SK-N-SH treated with all-trans-retinoic acid at 6 μM for 48 hours (cell line): ENCODE data around the gene CALCOCO1.

Experiments
- ATAC-seq: fragments of 200-7000 bp; cut with Tn5 transposase; 3 replicates; pipeline ENCODE4 v1.9.1; 2020; ENCODE audit warnings: mild to moderate bottlenecking, moderate library complexity
- ARNTL ChIP-seq: fragments of 450-650 bp; formaldehyde crosslinking; IDR thresholded peaks from 2 replicates; pipeline ENCODE4 v1.5.0; 2020; ENCODE audit warnings: low read depth, mild to moderate bottlenecking, moderate library complexity, borderline replicate concordance
- BACH2 ChIP-seq: fragments of 250-450 bp; sonication (Bioruptor Pico); IDR thresholded peaks from 2 replicates; pipeline ENCODE4 v1.9.0; 2021; ENCODE audit warnings: mild to moderate bottlenecking, borderline replicate concordance
- CSDC2 ChIP-seq: fragments of 250-450 bp; sonication (Bioruptor Pico); IDR thresholded peaks from 2 replicates; pipeline ENCODE4 v1.5.0; 2020; ENCODE audit warnings: mild to moderate bottlenecking, moderate library complexity
- ESRRG ChIP-seq: fragments of 250-450 bp; sonication (Bioruptor Pico); IDR thresholded peaks from 2 replicates; pipeline ENCODE4 v1.6.1; 2021; ENCODE audit warnings: mild to moderate bottlenecking
- GLIS3 ChIP-seq: fragments of 250-450 bp; sonication (Bioruptor Pico); IDR thresholded peaks from 2 replicates; pipeline ENCODE4 v1.5.0; 2020; ENCODE audit warnings: mild to moderate bottlenecking, moderate library complexity
- ISL1 ChIP-seq: fragments of 250-450 bp; sonication (Bioruptor Pico); IDR thresholded peaks from 2 replicates; pipeline ENCODE4 v2.1.2; 2022; ENCODE audit warnings: mild to moderate bottlenecking, moderate library complexity
- OSR1 ChIP-seq: fragments of 250-450 bp; sonication (Bioruptor Pico); IDR thresholded peaks from 2 replicates; pipeline ENCODE4 v1.8.0; 2022; ENCODE audit warnings: moderate library complexity, mild to moderate bottlenecking, inconsistent platforms
- PPARA ChIP-seq: fragments of 250-450 bp; sonication (Bioruptor Pico); IDR thresholded peaks from 2 replicates; pipeline ENCODE4 v1.5.0; 2020; ENCODE audit warnings: mild to moderate bottlenecking, borderline replicate concordance
- RARB ChIP-seq: fragments of 250-450 bp; sonication (Bioruptor Pico); IDR thresholded peaks from 2 replicates; pipeline ENCODE4 v1.8.0; 2021; ENCODE audit warnings: mild to moderate bottlenecking, moderate library complexity
- TOX ChIP-seq: fragments of 250-450 bp; sonication (Bioruptor Pico); IDR thresholded peaks from 2 replicates; pipeline ENCODE4 v1.8.0; 2021; ENCODE audit warnings: mild to moderate bottlenecking, moderate library complexity, borderline replicate concordance
- ZC3H10 ChIP-seq: fragments of 250-450 bp; sonication (Bioruptor Pico); IDR thresholded peaks from 2 replicates; pipeline ENCODE4 v1.5.1; 2021; ENCODE audit warnings: mild to moderate bottlenecking, moderate library complexity
- ZFP3 ChIP-seq: fragments of 250-450 bp; sonication (Bioruptor Pico); IDR thresholded peaks from 2 replicates; pipeline ENCODE4 v1.5.0; 2020; ENCODE audit warnings: mild to moderate bottlenecking, moderate library complexity
- ZFP30 ChIP-seq: fragments of 450-650 bp; formaldehyde crosslinking; IDR thresholded peaks from 2 replicates; pipeline ENCODE4 v1.5.0; 2022; ENCODE audit warnings: mild to moderate bottlenecking, moderate library complexity
- ZNF565 ChIP-seq: fragments of 450-650 bp; formaldehyde crosslinking; conservative IDR thresholded peaks from 2 replicates; pipeline ENCODE4 v1.5.0; 2020; ENCODE audit warnings: low read depth, mild to moderate bottlenecking, moderate library complexity
- ZNF70 ChIP-seq: fragments of 450-650 bp; formaldehyde crosslinking; IDR thresholded peaks from 2 replicates; pipeline ENCODE4 v1.5.0; 2020; ENCODE audit warnings: mild to moderate bottlenecking, moderate library complexity
- ZNF8 ChIP-seq: fragments of 450-650 bp; formaldehyde crosslinking; IDR thresholded peaks from 2 replicates; pipeline ENCODE4 v1.5.0; 2020; ENCODE audit warnings: mild to moderate bottlenecking, moderate library complexity
- TF ChIP-seq, protein P1 (sequence below): fragments of 250-450 bp; sonication (Bioruptor Pico); IDR thresholded peaks from 2 replicates; pipeline ENCODE4 v1.5.1; 2020; ENCODE audit warnings: low read depth, mild to moderate bottlenecking, moderate library complexity
- TF ChIP-seq, protein P2 (sequence below): fragments of 250-450 bp; sonication (Bioruptor Pico); IDR thresholded peaks from 2 replicates; pipeline ENCODE4 v1.5.1; 2021; ENCODE audit warnings: mild to moderate bottlenecking, moderate library complexity
- TF ChIP-seq, protein P3 (sequence below): fragments of 250-450 bp; sonication (Bioruptor Pico); IDR thresholded peaks from 2 replicates; pipeline ENCODE4 v1.8.0; 2020; ENCODE audit warnings: mild to moderate bottlenecking, moderate library complexity, borderline replicate concordance
- TF ChIP-seq, protein P4 (sequence below): fragments of 250-450 bp; sonication (Bioruptor Pico); IDR thresholded peaks from 2 replicates; pipeline ENCODE4 v1.8.0; 2021; ENCODE audit warnings: low read depth, mild to moderate bottlenecking, moderate library complexity, borderline replicate concordance
- TF ChIP-seq, protein P5 (sequence below): fragments of 250-450 bp; sonication (Bioruptor Pico); IDR thresholded peaks from 2 replicates; pipeline ENCODE4 v1.5.0; 2020; ENCODE audit warnings: mild to moderate bottlenecking, moderate library complexity

The CALCOCO1 gene

DNA sequence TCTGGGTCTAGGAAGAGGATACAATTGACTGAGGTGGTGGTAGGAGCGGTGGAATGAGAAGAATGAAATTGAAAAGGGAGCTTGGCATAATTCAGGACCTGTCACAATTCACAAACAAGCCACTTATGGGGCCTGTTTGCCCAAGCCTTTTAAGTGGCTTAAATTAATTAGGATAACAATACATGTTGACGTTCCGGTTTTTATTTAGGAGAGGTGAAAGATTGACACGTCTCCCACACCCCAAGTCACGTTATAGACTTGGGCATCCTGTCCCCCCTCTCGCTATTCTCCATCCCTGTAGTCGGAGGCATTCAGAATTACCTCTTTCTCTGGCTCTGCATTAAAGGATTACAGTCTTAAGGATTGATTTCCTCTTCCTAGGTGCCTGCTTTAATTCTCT lies 954 bp upstream of the CALCOCO1 start:
- TF ChIP-seq ZFP3 (CRISPR knock-in tag) (no peak), PPARA (CRISPR knock-in tag) (no peak), OSR1 (no peak), RARB (CRISPR knock-in tag) (no peak), BACH2 (CRISPR knock-in tag) (no peak), TOX (CRISPR knock-in tag) (no peak), ZNF565 (CRISPR knock-in tag) (no peak), ZNF70 (CRISPR knock-in tag) (no peak), CSDC2 (CRISPR knock-in tag) (no peak), ARNTL (CRISPR knock-in tag) (no peak), ZC3H10 (CRISPR knock-in tag) (no peak)
- TF ChIP-seq, protein P1, sequence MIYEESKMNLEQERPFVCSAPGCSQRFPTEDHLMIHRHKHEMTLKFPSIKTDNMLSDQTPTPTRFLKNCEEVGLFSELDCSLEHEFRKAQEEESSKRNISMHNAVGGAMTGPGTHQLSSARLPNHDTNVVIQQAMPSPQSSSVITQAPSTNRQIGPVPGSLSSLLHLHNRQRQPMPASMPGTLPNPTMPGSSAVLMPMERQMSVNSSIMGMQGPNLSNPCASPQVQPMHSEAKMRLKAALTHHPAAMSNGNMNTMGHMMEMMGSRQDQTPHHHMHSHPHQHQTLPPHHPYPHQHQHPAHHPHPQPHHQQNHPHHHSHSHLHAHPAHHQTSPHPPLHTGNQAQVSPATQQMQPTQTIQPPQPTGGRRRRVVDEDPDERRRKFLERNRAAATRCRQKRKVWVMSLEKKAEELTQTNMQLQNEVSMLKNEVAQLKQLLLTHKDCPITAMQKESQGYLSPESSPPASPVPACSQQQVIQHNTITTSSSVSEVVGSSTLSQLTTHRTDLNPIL (CRISPR knock-in tag): no peak
- TF ChIP-seq, protein P2, sequence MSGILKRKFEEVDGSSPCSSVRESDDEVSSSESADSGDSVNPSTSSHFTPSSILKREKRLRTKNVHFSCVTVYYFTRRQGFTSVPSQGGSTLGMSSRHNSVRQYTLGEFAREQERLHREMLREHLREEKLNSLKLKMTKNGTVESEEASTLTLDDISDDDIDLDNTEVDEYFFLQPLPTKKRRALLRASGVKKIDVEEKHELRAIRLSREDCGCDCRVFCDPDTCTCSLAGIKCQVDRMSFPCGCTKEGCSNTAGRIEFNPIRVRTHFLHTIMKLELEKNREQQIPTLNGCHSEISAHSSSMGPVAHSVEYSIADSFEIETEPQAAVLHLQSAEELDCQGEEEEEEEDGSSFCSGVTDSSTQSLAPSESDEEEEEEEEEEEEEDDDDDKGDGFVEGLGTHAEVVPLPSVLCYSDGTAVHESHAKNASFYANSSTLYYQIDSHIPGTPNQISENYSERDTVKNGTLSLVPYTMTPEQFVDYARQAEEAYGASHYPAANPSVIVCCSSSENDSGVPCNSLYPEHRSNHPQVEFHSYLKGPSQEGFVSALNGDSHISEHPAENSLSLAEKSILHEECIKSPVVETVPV (CRISPR knock-in tag): no peak
- TF ChIP-seq, protein P3, sequence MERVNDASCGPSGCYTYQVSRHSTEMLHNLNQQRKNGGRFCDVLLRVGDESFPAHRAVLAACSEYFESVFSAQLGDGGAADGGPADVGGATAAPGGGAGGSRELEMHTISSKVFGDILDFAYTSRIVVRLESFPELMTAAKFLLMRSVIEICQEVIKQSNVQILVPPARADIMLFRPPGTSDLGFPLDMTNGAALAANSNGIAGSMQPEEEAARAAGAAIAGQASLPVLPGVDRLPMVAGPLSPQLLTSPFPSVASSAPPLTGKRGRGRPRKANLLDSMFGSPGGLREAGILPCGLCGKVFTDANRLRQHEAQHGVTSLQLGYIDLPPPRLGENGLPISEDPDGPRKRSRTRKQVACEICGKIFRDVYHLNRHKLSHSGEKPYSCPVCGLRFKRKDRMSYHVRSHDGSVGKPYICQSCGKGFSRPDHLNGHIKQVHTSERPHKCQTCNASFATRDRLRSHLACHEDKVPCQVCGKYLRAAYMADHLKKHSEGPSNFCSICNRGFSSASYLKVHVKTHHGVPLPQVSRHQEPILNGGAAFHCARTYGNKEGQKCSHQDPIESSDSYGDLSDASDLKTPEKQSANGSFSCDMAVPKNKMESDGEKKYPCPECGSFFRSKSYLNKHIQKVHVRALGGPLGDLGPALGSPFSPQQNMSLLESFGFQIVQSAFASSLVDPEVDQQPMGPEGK (CRISPR knock-in tag): no peak
- ATAC-seq: no peak

DNA sequence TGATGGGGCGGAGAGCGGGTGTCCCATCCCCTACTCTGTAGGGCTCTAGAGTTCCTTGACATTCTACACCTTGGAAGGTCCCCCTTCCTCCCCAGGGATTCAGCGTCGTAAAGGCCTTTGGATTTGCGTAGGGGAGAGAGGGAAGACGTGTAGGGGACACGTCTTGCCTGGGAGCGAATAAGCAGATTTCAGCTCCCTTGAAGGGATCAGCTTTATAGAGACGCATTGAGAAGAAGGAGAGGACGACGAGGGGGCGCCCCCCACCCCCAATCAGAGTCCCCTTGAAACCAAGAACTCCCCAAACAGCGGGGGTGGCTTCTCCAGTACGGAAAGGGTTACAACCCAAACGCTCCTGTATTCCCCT lies 324 bp downstream of the CALCOCO1 start:
- peak; percentile 27 for ATAC-seq
- TF ChIP-seq OSR1 (no peak), ARNTL (CRISPR knock-in tag) (no peak), ZNF8 (CRISPR knock-in tag) (no peak), ZNF565 (CRISPR knock-in tag) (no peak), RARB (CRISPR knock-in tag) (no peak), ZFP30 (CRISPR knock-in tag) (no peak), ESRRG (CRISPR knock-in tag) (no peak), ISL1 (CRISPR knock-in tag) (no peak), GLIS3 (no peak), BACH2 (CRISPR knock-in tag) (no peak), ZC3H10 (CRISPR knock-in tag) (no peak), CSDC2 (CRISPR knock-in tag) (no peak)
- TF ChIP-seq, protein P1 (CRISPR knock-in tag): no peak
- TF ChIP-seq, protein P4, sequence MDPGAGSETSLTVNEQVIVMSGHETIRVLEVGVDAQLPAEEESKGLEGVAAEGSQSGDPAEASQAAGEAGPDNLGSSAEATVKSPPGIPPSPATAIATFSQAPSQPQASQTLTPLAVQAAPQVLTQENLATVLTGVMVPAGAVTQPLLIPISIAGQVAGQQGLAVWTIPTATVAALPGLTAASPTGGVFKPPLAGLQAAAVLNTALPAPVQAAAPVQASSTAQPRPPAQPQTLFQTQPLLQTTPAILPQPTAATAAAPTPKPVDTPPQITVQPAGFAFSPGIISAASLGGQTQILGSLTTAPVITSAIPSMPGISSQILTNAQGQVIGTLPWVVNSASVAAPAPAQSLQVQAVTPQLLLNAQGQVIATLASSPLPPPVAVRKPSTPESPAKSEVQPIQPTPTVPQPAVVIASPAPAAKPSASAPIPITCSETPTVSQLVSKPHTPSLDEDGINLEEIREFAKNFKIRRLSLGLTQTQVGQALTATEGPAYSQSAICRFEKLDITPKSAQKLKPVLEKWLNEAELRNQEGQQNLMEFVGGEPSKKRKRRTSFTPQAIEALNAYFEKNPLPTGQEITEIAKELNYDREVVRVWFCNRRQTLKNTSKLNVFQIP (CRISPR knock-in tag): no peak
- TF ChIP-seq, protein P5, sequence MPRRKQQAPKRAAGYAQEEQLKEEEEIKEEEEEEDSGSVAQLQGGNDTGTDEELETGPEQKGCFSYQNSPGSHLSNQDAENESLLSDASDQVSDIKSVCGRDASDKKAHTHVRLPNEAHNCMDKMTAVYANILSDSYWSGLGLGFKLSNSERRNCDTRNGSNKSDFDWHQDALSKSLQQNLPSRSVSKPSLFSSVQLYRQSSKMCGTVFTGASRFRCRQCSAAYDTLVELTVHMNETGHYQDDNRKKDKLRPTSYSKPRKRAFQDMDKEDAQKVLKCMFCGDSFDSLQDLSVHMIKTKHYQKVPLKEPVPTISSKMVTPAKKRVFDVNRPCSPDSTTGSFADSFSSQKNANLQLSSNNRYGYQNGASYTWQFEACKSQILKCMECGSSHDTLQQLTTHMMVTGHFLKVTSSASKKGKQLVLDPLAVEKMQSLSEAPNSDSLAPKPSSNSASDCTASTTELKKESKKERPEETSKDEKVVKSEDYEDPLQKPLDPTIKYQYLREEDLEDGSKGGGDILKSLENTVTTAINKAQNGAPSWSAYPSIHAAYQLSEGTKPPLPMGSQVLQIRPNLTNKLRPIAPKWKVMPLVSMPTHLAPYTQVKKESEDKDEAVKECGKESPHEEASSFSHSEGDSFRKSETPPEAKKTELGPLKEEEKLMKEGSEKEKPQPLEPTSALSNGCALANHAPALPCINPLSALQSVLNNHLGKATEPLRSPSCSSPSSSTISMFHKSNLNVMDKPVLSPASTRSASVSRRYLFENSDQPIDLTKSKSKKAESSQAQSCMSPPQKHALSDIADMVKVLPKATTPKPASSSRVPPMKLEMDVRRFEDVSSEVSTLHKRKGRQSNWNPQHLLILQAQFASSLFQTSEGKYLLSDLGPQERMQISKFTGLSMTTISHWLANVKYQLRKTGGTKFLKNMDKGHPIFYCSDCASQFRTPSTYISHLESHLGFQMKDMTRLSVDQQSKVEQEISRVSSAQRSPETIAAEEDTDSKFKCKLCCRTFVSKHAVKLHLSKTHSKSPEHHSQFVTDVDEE (CRISPR knock-in tag): no peak
- TF ChIP-seq, protein P3 (CRISPR knock-in tag): no peak
